MM.1S (cell line): ENCODE data around the gene ELAVL4.
A peak's percentile ranks its signal among the peaks of the same experiment; 100 is the strongest.

Experiments
- DNase-seq: peaks from one replicate; pipeline ENCODE4 v3.0.0-alpha.2; 2015
- H2AFZ ChIP-seq: fragments of 300-600 bp; sonication (generic); 2 replicates; pipeline ENCODE4 v1.6.0; 2016; ENCODE audit warnings: antibody characterized with exemption, low read length
- H3F3A ChIP-seq: fragments of 300-600 bp; sonication (generic); 2 replicates; pipeline ENCODE4 v1.6.1; 2016; ENCODE audit warnings: mild to moderate bottlenecking, antibody characterized with exemption, low read length, moderate library complexity, mixed read lengths; ENCODE audit not compliant: insufficient read depth
- H3K27ac ChIP-seq: fragments of 300-600 bp; sonication (generic); 2 replicates; pipeline ENCODE4 v1.5.1; 2016; ENCODE audit warnings: mild to moderate bottlenecking, low read length
- H3K27me3 ChIP-seq: fragments of 300-600 bp; sonication (generic); replicated peaks from 2 replicates; pipeline ENCODE4 v1.6.0; 2016; ENCODE audit warnings: low read length; ENCODE audit not compliant: insufficient read depth
- H3K36me3 ChIP-seq: fragments of 300-600 bp; sonication (generic); replicated peaks from 2 replicates; pipeline ENCODE4 v1.6.1; 2016; ENCODE audit warnings: mild to moderate bottlenecking, low read length, mixed read lengths; ENCODE audit not compliant: insufficient read depth
- H3K4me1 ChIP-seq: fragments of 300-600 bp; sonication (generic); 2 replicates; pipeline ENCODE4 v1.6.1; 2016; ENCODE audit warnings: low read length, mixed read lengths
- H3K4me2 ChIP-seq: fragments of 300-600 bp; sonication (generic); 2 replicates; pipeline ENCODE4 v1.6.0; 2016; ENCODE audit warnings: low read depth, low read length
- H3K4me3 ChIP-seq: fragments of 300-600 bp; sonication (generic); 2 replicates; pipeline ENCODE4 v1.5.1; 2016; ENCODE audit warnings: low read length, mixed read lengths
- H3K79me2 ChIP-seq: fragments of 300-600 bp; sonication (generic); 2 replicates; pipeline ENCODE4 v1.6.1; 2016; ENCODE audit warnings: mixed run types, low read length, mixed read lengths
- H3K9ac ChIP-seq: fragments of 300-600 bp; sonication (generic); 2 replicates; pipeline ENCODE4 v1.6.1; 2016; ENCODE audit warnings: low read length, mixed read lengths
- H3K9me2 ChIP-seq: fragments of 300-600 bp; sonication (generic); replicated peaks from 2 replicates; pipeline ENCODE4 v1.6.1; 2016; ENCODE audit warnings: mild to moderate bottlenecking, low read length, mixed read lengths; ENCODE audit not compliant: insufficient read depth
- H3K9me3 ChIP-seq: fragments of 300-600 bp; sonication (generic); replicated peaks from 2 replicates; pipeline ENCODE4 v1.6.1; 2016; ENCODE audit warnings: mild to moderate bottlenecking, low read length, mixed read lengths; ENCODE audit not compliant: insufficient read depth
- H4K20me1 ChIP-seq: fragments of 300-600 bp; sonication (generic); 2 replicates; pipeline ENCODE4 v1.6.1; 2016; ENCODE audit warnings: mild to moderate bottlenecking, low read length, moderate library complexity, mixed read lengths; ENCODE audit not compliant: insufficient read depth
- EZH2 ChIP-seq: fragments of 300-600 bp; sonication (generic); optimal IDR thresholded peaks from 2 replicates; pipeline ENCODE3; 2017; ENCODE audit warnings: low read depth, mild to moderate bottlenecking, antibody characterized with exemption, low read length, mixed read lengths
- EZH2phosphoT487 ChIP-seq: fragments of 300-600 bp; sonication (generic); IDR thresholded peaks from 2 replicates; pipeline ENCODE4 v1.6.1; 2018; ENCODE audit warnings: antibody characterized with exemption, low read length
- TF ChIP-seq, protein P1 (sequence below): fragments of 300-600 bp; sonication (generic); IDR thresholded peaks from 2 replicates; pipeline ENCODE4 v1.5.1; 2016; ENCODE audit warnings: antibody characterized with exemption, low read length, mixed read lengths

The ELAVL4 gene

DNA sequence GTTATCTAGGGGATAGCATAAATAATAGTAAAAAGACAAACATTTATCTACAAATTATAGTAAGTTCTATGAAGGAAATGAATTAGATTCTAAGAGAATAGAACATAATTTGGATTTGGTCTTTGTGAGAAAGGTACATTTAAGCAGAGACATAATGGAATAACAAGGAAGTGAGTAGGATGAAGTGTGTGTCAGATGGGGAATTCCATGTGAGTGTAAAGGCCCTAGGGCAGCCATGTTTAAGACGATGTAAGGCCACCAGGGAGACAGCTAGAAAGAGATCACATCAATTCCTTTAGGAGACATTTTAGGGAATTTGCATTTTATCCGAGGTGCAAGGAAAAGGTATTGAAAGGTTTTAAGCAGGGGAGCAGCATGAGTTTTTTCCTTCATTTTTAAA lies 33.8 kb upstream of the ELAVL4 start:
- no peaks in the 10 kb centered on the region for H3F3A ChIP-seq
- H3K27me3 ChIP-seq: no peaks in the 10 kb centered on the region
- no peak overlapping the region for H3K9ac ChIP-seq
- no peak overlapping the region for H3K27ac ChIP-seq
- H3K4me2 ChIP-seq: no peak overlapping the region
- DNase-seq: no peak
- H4K20me1 ChIP-seq: no peaks in the 10 kb centered on the region
- H3K4me3 ChIP-seq: no peak overlapping the region
- no peak overlapping the region for H2AFZ ChIP-seq
- H3K4me1 ChIP-seq: no peaks in the 10 kb centered on the region
- no peaks in the 10 kb centered on the region for H3K9me3 ChIP-seq
- H3K9me2 ChIP-seq: no peaks in the 10 kb centered on the region
- H3K36me3 ChIP-seq: no peaks in the 10 kb centered on the region
- TF ChIP-seq EZH2phosphoT487 (no peak), EZH2 (no peak)
- TF ChIP-seq, protein P1, sequence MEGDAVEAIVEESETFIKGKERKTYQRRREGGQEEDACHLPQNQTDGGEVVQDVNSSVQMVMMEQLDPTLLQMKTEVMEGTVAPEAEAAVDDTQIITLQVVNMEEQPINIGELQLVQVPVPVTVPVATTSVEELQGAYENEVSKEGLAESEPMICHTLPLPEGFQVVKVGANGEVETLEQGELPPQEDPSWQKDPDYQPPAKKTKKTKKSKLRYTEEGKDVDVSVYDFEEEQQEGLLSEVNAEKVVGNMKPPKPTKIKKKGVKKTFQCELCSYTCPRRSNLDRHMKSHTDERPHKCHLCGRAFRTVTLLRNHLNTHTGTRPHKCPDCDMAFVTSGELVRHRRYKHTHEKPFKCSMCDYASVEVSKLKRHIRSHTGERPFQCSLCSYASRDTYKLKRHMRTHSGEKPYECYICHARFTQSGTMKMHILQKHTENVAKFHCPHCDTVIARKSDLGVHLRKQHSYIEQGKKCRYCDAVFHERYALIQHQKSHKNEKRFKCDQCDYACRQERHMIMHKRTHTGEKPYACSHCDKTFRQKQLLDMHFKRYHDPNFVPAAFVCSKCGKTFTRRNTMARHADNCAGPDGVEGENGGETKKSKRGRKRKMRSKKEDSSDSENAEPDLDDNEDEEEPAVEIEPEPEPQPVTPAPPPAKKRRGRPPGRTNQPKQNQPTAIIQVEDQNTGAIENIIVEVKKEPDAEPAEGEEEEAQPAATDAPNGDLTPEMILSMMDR: no peak
- no peaks in the 10 kb centered on the region for H3K79me2 ChIP-seq

DNA sequence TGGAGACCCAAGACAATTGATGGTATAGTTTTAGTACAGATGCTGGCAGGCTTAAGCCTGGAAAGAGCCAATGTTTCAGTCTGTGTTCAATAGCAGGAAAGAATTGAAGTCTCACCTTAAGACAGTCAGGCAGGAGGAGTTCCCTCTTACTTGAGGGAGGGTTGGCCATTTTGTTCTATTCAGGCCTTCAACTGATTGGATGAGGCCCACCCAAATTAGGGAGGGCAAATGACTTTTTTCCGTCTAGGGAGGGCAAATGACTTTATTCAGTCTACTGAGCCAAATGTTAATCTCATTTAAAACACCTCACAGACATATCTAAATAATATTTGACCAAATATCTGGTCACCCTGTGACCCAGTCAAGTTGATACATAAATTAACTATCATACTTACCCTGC lies 31.4 kb upstream of the ELAVL4 start:
- no peaks in the 10 kb centered on the region for H4K20me1 ChIP-seq
- no peak for DNase-seq
- H3K9ac ChIP-seq: no peak overlapping the region
- no peak overlapping the region for H3K27ac ChIP-seq
- no peak for TF ChIP-seq EZH2
- TF ChIP-seq EZH2phosphoT487: no peak
- TF ChIP-seq, protein P1: no peak
- H3K27me3 ChIP-seq: no peaks in the 10 kb centered on the region
- no peaks in the 10 kb centered on the region for H3K9me2 ChIP-seq
- no peaks in the 10 kb centered on the region for H3F3A ChIP-seq
- H3K36me3 ChIP-seq: no peaks in the 10 kb centered on the region
- no peak overlapping the region for H3K4me2 ChIP-seq
- H3K4me1 ChIP-seq: no peaks in the 10 kb centered on the region
- no peaks in the 10 kb centered on the region for H3K9me3 ChIP-seq
- no peak overlapping the region for H2AFZ ChIP-seq
- H3K4me3 ChIP-seq: no peak overlapping the region
- no peaks in the 10 kb centered on the region for H3K79me2 ChIP-seq

DNA sequence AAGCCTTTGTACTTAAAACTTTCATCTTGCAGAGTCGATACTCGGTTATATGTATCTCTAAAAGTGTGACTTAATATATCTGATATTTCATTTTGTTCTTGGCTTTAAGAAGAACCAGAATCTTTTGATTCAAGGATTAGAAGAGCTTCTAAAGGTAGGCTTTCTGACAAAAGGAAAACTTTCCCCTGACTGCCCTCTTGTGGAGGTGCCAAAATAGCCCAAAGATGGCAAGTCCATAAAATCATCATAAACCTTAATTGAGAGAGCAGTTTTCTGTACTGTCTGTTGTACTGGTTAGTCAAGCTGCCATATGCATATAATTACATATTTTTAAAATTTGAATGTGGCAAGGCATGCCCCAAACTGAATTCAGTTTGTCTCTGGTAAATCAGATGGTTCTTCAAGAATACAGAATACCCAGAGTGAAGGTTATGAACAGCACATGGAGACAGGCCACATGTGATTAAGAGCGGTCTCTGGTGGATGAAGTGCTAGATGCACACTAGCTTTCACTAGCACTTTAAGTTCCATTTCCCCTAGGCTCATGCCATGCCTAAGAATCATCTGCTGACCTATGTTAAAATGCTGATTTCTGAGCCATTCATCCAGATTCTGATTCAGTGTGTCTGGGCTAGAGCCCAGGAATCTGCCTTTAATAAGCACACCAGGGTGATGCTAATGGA lies 27.7 kb upstream of the ELAVL4 start:
- H2AFZ ChIP-seq: no peak overlapping the region
- no peak overlapping the region for H3K27ac ChIP-seq
- DNase-seq: peak; percentile 51
- no peaks in the 10 kb centered on the region for H3K9me2 ChIP-seq
- H4K20me1 ChIP-seq: no peaks in the 10 kb centered on the region
- no peak for TF ChIP-seq EZH2phosphoT487
- TF ChIP-seq, protein P1: peak; percentile 57
- H3K4me2 ChIP-seq: no peak overlapping the region
- no peaks in the 10 kb centered on the region for H3K79me2 ChIP-seq
- no peaks in the 10 kb centered on the region for H3K9me3 ChIP-seq
- peaks cover 8% of the 10 kb centered on the region for H3K4me1 ChIP-seq
- 0 out of 2 replicates have a peak, but pooled peaks cover 3% of the 10 kb centered on the region for H3F3A ChIP-seq
- H3K9ac ChIP-seq: no peak overlapping the region
- no peaks in the 10 kb centered on the region for H3K27me3 ChIP-seq
- no peak overlapping the region for H3K4me3 ChIP-seq
- H3K36me3 ChIP-seq: no peaks in the 10 kb centered on the region
